Measurements from ENCODE around the gene PKIG. TPM values are rescaled to one million over a fixed set of nuclear protein-coding genes. Genes with fewer than 3 reads are reported as not detected.

The PKIG gene
- total RNA-seq, 1 experiment from 2014 or later = 20.1 TPM

- TF ChIP-seq REST (IDR thresholded peaks at IDR 0.05; ENCODE audit: low read depth) = no peak
- TF ChIP-seq MAX (IDR thresholded peaks at IDR 0.05) = no peak
Observed at GRCh38 chr20:44536175-44536574, 46.2 kb upstream of the PKIG start (continued).

- no peak overlapping the region for H3K4me2 ChIP-seq (ENCODE audit: low read length)
- peaks cover 5 to 13% of the 10 kb centered on the region in 2 experiments; a peak in 3 of 4 replicates for H3K4me1 ChIP-seq (ENCODE audit: control insufficient read depth in 1 of 2, insufficient read depth in 2 of 2, low read length in 2 of 2)
- CTCF ChIA-PET = interaction anchor here (1.0 kb wide), 1 partner anchor 29 kb away, joined by 3 read pairs; no protein-coding TSS in a partner anchor
- H3K27ac ChIP-seq (ENCODE audit: low read depth, low read length) = no peak overlapping the region
- no peaks in the 10 kb centered on the region for H4K20me1 ChIP-seq (ENCODE audit: insufficient read depth)
- no peaks in the 10 kb centered on the region for H3K36me3 ChIP-seq (ENCODE audit: control insufficient read depth in 1 of 2, insufficient read depth in 2 of 2, low read length in 2 of 2)
- no peak overlapping the region for H3K9ac ChIP-seq (ENCODE audit: low read length)
- H3K4me3 ChIP-seq (replicated peaks in 1 of 2; ENCODE audit: low read depth in 1 of 2, low read length in 2 of 2) = no peak overlapping the region
- no peak overlapping the region for H2AFZ ChIP-seq (ENCODE audit: low read depth, low read length, poor library complexity, severe bottlenecking)
- no peaks in the 10 kb centered on the region for H3K27me3 ChIP-seq (ENCODE audit: insufficient read depth, low read length)
- POLR2A ChIA-PET = no interaction called here
- no peaks in the 10 kb centered on the region; the same call in 1 of the 2 replicates for H3K79me2 ChIP-seq (ENCODE audit: insufficient read depth, low read length)
- intact Hi-C loops (cut with micrococcal nuclease) = no loop called here
- RAD21 ChIA-PET (ENCODE audit: low non-redundant PET in 1 of 2, low total read pairs in 2 of 2, uncharacterized antibody in 2 of 2, unreplicated experiment in 2 of 2) = no interaction called here
- ATAC-seq (no peak), DNase-seq (ENCODE audit: low read depth, low spot score) (no peak)
- H3K9me3 ChIP-seq (ENCODE audit: control insufficient read depth in 1 of 2, insufficient read depth in 1 of 2, low read depth in 1 of 2, low read length in 2 of 2) = no peaks in the 10 kb centered on the region
- BruUV-seq (replicated peaks) = no TSS peak
- no peaks in the 10 kb centered on the region for H3K9me2 ChIP-seq (ENCODE audit: insufficient read depth)
- TF ChIP-seq EZH2phosphoT487 (IDR thresholded peaks at IDR 0.05; ENCODE audit: borderline replicate concordance) = no peak
- no peak for TF ChIP-seq TCF7L2 (IDR thresholded peaks at IDR 0.05; ENCODE audit: borderline replicate concordance, extremely low read depth, insufficient read depth, insufficient read length)
- no peak for TF ChIP-seq FOSL1 (IDR thresholded peaks at IDR 0.05; ENCODE audit: low read depth)
- TF ChIP-seq EZH2 (IDR thresholded peaks at IDR 0.05) = no peak
- no peak for TF ChIP-seq SP1 (IDR thresholded peaks at IDR 0.05; ENCODE audit: low read depth)
- no peak for TF ChIP-seq SRF (IDR thresholded peaks at IDR 0.05; ENCODE audit: low read depth)
- TF ChIP-seq MAX (IDR thresholded peaks at IDR 0.05) = no peak
- TF ChIP-seq ZBTB33 (IDR thresholded peaks at IDR 0.05; ENCODE audit: extremely low read depth, insufficient replicate concordance, low read length) = no peak
- no peak for TF ChIP-seq ELF1 (IDR thresholded peaks at IDR 0.05; ENCODE audit: borderline replicate concordance, low read depth)
- no peak for TF ChIP-seq JUND (IDR thresholded peaks at IDR 0.05)
- no peak for TF ChIP-seq CTCF (IDR thresholded peaks at IDR 0.05 in 2 of 3, conservative IDR thresholded peaks at IDR 0.05 in 1 of 3; ENCODE audit: borderline replicate concordance in 1 of 3, insufficient read depth in 1 of 3, low read depth in 2 of 3, low read length in 2 of 3)
- no peak for TF ChIP-seq ATF3 (IDR thresholded peaks at IDR 0.05)
- TF ChIP-seq POLR2A (IDR thresholded peaks at IDR 0.05; ENCODE audit: borderline replicate concordance, extremely low read depth, insufficient read depth, insufficient read length) = no peak
- TF ChIP-seq POLR2AphosphoS5 (IDR thresholded peaks at IDR 0.05; ENCODE audit: low read depth, low read length) = no peak
- no peak for TF ChIP-seq RAD21 (IDR thresholded peaks at IDR 0.05; ENCODE audit: low read depth)
- TF ChIP-seq YY1 (IDR thresholded peaks at IDR 0.05; ENCODE audit: extremely low read depth, insufficient replicate concordance, low read depth, low read length) = no peak
- TF ChIP-seq ZNF274 (IDR thresholded peaks at IDR 0.05; ENCODE audit: low read depth, low read length) = no peak
Observed at GRCh38 chr20:44537993-44538392, 44.4 kb upstream of the PKIG start.
